GM21515 (cell line): ENCODE results near the gene SCAMP4.
"Not testable (repeated sequence)": the region's sequence is repeated elsewhere in the genome, so short reads cannot be mapped to it uniquely, and the experiment has no call there.

Source experiments
- ATAC-seq: cut with Tn5 transposase; IDR thresholded peaks from one replicate; pipeline ENCODE4 v1.9.1; 2021; ENCODE audit not compliant: unreplicated experiment

SCAMP4 gene

DNA sequence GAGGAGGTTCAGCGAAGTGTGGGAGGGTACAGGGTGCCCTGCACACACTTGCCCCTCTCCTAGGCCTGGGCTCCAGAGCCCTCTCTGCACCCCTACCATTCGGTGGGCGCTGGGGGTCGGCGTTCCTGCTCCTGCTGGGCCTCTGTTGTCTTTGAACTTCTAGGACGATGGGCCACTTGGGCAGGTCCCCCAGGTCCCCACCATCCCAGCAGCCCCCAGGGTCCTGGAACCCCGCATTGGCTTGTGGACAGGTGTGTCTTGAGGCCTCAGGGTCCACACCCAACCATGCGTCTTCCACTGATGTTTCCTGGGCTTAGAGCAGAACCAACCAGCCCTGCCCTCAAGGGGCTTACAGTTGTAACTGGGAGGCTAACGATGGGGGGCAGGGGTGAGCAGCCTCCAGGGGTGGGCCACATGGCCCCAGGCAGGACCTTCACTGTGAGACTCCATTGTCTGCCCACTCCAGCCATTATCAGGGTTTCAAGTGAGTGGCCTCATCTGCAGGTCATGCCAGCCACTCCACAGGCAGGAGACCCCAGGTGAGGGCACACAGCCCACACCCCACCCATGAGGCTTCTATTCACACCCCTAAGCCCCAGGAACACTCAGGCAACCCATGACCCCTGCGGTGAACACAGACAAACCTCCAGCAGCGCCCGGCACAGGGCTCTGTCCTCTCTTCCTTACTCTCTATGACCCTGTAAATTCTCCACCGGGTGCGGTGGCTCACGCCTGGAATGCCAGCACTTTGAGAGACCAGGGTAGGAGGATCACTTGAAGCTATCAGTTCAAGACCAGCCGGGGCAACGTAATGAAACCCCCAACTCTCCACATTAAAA, 39.8 kb upstream of the SCAMP4 start:
- ATAC-seq: no peak

DNA sequence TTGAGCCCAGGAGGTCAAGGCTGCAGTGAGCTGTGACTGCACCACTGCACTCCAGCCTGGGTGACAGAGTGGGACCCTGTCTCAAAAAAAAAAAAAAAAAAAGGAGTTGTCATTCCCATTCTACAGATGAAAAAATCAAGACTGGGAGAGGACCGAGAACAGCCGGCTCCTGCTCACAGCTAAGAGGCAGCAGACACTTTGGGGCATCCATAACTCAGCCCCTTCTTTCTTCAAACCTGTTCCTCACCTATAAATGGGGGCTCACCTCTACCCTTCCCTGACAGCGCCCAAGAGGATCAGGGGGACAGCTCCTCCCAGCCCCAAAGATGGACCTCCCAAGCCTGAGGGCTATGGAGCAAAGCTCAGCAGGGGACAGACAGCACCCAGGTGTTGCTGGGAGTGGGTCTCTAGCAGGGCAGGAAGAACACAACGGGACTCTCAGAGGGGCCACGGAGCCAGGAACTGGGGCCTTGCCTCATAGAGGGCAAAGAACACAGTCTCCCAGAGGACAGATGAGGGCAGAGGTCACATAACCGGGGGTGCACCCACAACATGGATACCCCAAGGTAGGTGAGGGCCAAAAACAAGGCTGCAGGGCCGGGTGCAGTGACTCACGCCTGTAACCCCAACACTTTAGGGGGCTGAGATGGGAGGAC, 38.4 kb upstream of the SCAMP4 start:
- ATAC-seq: no peak

GRCh38 chr19:1867349-1867724, 37.9 kb upstream of the SCAMP4 start:
- no peak for ATAC-seq

- no peak for ATAC-seq
Measured at GRCh38 chr19:1868971-1869370, 36.2 kb upstream of the SCAMP4 start.

GRCh38 chr19:1871140-1871597, 34.0 kb upstream of the SCAMP4 start:
- no peak for ATAC-seq

- no peak for ATAC-seq
Measured at GRCh38 chr19:1871630-1872029, 33.6 kb upstream of the SCAMP4 start.

DNA sequence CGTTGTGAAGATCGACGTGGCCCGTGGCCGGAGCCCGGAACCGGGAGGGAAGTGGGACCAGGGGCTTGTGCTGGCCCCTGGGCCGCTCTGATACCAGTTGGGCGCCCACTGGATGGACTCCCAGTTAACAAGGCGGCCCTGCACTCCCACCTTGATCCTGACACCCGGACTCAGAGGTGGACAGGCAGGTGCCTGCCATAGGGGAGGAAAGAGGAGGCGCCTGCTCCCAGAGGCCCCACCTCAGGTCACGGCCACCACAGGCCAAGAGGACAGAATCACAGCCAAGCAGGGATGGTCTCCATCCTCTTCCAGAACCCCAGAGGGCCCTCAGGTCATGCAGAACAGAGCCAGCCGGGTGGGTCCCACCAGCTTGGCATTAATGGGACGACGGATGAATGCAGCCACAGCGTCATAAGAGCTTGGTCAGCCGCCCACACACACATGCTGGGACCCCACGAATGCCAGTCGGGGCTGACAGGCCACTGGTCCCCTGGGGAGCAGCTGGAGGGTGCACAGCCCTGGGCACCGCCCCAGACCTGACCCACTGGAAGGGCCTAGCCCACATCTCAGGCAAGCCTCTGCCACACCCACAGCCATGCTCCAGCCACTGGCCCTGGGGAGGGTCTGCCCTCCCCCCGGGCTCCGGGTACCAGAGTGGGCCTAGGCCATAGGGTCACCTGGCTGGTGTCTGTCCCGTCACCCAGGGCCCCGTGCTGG, 32.2 kb upstream of the SCAMP4 start:
- no peak for ATAC-seq

DNA sequence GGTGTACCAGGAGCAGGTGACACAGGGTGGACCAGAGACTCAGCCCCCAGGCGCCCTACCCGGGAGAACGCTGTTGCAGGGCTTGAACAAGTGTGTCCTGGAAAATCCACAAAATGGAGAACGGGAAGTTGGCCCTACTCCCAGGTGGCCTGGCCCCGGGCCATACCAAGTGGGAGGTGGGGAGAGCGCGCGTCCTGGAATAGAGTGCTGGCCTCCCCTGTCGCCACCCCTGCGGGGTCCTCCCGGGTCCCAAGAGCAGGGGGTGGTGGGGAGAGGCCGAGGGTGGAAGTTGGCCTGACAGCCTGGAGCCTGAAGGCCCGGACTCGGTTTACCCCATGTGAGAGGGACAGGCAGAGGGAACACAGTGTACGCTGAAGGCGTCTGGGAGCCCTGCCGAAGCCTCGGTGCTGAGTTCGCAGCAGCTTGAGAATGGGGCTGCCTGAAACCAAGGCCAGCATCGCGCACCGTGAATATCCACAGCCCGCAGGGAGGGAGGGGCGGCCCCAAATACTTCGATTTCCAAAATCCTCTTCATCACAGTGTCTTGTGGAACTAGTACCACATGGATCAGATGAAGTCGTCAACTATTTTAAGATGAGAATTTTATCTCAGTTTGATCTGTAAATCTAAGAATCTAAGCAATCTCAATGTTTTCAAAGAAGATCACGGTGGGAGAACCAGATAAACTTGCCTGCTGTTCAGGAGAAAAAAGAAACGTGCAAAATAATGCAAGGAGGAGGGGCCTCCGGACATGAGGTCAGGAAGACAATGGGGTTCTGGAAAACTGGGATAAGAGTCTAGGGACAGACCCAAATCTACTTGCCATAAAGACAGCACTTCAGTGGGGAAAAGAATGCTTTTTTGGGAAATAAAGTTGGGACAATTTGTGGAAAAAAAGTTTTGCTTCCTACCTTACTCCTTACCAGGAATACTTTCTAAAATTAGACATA, 31.4 kb upstream of the SCAMP4 start:
- no peak for ATAC-seq

DNA sequence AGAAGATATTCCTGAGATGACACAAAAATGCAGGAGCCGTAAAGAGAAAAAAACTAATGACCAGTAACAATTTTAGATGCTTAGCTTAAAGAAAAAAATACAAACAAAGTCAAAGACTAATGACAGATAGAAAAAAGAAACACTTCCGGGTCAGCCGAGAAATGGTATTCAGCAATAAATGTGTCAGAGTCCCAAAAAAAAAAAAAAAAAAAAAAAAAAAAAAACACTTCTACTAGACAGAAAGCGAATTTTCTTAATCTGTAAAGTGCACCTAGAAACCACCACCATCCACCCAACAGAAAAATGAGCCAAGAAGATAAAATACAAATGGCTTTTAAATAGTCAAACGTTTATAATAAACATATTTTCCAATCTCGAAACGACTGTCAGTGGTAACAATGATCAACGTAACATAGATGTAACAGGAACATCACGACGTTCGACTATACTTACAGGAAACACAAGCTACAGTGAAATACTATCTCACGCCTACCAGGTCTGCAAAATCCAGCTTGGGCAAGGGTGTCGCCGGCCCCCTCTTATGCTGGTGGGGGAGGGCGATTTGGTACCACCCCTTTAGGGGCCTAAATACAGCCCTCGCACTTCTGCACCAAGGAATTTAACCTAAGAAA, 30.5 kb upstream of the SCAMP4 start:
- no peak for ATAC-seq

- ATAC-seq: not testable (repeated sequence)
Measured at GRCh38 chr19:1875265-1875645, 29.9 kb upstream of the SCAMP4 start.

DNA sequence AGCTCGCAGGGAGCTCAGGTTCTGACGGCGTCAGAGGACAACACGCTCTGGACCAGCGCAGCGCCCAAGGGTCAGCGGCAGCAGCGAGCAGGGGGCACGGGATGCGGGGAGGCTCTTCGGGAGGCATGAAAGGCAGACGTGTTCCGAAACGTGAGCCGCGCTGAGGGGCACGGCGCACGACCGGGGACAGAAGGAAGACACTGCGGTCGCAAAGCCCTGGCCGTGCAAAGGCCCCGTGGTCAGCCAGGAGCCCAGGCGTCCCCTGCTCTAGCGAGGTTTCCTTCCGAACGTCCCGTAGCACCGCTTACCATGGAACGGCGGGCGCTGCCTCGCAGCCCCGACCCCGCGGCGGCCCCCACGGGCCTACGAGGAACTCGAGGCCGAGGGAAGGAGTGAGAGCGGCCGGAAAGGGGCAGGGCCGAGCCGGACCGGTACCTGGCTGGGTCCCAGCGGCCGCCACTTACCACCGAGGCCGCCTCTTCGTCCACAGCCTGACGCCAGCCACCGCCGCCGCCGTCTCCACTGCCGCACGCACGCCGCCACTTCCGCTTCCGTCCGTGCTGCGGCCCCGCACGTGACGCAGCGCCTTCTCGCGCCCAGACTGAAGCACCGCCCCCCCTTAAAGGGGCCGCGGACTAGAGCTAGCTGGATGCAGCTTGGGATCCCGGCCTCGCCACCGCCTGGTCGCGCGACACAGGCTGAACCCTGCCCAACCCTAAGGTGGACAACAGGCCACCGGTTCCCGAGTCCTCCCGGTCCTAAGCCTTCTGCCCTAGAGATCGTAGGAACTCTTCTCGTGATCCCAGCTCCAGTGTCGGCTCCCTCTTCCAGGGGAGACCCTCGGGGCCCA, 29.3 kb upstream of the SCAMP4 start:
- ATAC-seq: peak; percentile 74

DNA sequence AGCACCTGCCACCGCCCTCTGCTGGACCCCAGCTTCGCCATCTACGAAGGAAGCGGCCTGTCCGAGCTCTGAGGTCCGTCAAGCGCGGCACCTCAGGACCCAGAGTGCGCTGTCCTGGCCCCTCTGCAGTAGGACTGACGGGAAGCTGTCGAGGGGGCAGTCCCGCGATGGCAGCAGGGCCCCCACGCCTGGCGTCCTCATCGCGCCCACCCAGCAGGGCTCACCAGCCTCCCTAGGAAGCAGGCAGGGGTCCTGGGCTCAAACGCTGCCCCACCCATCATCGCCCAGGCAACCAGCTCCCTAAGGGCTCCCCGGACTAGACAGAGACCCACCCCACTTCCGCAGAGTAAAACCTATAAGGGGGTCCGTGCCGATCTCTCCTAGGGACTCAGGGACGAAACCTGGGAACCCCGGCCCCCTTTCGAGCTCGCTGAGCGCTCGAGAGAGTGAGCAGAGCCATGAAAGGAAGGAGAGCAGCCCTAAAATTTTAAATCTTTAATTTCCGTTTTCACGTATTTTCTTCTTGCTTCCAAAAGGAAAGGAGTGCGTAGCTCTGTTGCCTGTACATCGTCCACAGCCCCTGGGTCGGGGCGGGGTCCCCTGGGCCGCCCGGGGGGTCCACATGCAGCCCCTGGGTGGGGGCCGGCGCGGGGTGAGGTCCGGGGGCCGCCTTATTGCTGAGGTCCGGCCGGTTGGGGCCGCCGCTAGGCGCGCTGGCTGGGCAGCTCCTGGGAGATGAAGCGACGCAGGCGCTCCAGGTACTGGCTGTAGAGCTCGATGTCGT, 28.5 kb upstream of the SCAMP4 start:
- ATAC-seq: not testable (repeated sequence)

DNA sequence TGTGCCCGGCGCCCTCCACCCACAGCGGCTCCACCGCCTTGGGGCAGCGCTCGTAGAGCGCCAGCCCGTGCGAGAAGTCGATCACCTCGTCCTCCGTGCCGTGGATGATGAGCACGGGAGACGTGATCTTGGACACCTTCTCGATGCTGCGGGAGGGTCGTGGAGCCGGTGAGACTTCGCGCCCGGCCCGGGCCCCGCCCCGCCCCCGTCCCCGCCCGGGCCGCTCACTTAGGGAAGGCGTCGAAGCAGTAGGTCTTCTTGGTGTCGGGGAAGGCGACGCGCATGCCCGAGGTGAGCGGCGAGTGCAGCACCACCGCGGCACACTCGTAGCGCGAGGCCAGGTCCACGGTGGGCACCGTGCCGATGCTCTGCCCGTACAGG, 27.9 kb upstream of the SCAMP4 start:
- ATAC-seq: not testable (repeated sequence)

DNA sequence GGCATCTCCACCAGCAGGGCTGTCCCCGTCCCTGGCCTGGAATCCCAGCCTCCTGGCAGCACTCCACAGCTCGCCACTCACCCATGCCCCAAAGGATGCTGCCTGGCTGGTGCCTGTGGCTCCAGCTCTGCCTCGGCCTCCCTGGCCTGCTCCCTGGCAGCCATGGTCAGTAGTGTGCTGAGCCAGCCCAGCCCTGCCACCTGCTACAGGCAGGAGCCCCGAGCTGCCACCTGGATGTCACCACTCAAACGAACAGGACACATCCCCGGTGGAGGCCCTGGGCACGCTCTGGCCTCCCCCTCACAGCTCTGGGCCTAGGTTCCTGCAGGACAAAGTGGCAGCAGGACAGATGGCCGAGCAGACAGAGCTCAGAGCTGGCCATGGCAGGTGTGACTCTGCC, 26.6 kb upstream of the SCAMP4 start:
- not testable (repeated sequence) for ATAC-seq

- ATAC-seq: not testable (repeated sequence)
Measured at GRCh38 chr19:1879982-1880381, 25.2 kb upstream of the SCAMP4 start.

GRCh38 chr19:1880611-1881392, 24.4 kb upstream of the SCAMP4 start:
- no peak for ATAC-seq

- not testable (repeated sequence) for ATAC-seq
Measured at GRCh38 chr19:1881393-1882088, 23.7 kb upstream of the SCAMP4 start.
